DOHH2 (cell line): ENCODE data around the gene LRRC1.

Source experiments
- EZH2phosphoT487 ChIP-seq: fragments of 200-600 bp; sonication (generic); IDR thresholded peaks from 2 replicates; pipeline ENCODE4 v1.6.1; 2017; ENCODE audit warnings: borderline replicate concordance, mild to moderate bottlenecking, antibody characterized with exemption, low read length, moderate library complexity, mixed read lengths
- TF ChIP-seq, protein P1 (sequence below): fragments of 200-600 bp; sonication (generic); IDR thresholded peaks from one replicate; pipeline ENCODE4 v1.5.1; 2014; ENCODE audit warnings: antibody characterized with exemption, mild to moderate bottlenecking, low read depth, low read length; ENCODE audit not compliant: poor library complexity, severe bottlenecking

DNA sequence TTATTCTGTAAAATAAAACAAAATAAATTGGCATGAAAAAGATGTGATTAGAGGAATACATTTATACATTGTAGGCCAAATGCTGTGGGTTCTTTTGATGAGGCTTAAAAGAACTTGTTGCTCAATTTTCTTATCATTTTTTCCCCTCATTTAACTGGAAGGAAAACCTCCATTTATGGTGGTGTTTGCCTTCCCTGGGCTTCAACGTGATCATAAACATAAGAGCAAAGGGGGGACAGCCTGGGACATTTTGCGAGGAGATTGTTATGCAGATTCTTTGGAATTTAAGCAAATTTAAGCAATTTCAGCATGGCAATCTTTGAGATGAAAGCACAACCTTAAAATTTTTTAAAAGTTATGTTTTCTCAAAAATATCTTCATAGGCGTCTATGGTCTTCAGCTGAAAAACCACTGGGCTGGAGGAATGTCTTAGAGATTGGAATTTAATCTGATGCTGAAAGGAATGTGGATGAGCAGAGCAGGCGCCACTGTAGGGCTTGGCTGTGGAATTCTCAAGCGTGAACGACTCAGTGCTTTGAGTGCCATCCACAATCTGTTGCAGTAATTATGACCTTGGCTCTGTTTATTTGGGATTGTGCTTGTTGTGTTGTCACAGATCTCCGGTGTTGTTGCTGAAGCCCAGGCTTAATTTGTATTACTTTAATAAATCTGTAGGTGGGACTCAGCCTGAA is 167.0 kb downstream of the LRRC1 start:
- TF ChIP-seq, protein P1, sequence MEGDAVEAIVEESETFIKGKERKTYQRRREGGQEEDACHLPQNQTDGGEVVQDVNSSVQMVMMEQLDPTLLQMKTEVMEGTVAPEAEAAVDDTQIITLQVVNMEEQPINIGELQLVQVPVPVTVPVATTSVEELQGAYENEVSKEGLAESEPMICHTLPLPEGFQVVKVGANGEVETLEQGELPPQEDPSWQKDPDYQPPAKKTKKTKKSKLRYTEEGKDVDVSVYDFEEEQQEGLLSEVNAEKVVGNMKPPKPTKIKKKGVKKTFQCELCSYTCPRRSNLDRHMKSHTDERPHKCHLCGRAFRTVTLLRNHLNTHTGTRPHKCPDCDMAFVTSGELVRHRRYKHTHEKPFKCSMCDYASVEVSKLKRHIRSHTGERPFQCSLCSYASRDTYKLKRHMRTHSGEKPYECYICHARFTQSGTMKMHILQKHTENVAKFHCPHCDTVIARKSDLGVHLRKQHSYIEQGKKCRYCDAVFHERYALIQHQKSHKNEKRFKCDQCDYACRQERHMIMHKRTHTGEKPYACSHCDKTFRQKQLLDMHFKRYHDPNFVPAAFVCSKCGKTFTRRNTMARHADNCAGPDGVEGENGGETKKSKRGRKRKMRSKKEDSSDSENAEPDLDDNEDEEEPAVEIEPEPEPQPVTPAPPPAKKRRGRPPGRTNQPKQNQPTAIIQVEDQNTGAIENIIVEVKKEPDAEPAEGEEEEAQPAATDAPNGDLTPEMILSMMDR, result no peak
- TF ChIP-seq EZH2phosphoT487, result no peak
